T-helper 1 cell treated with Interleukin-12 subunit alpha and Interleukin-12 subunit beta and Interleukin-4 antibody, amounts not matched to agents 30 μg/mL and 1 μg/mL, for 36 hours (primary cell): ENCODE data around the gene GTF3C5.
"Not testable (repeated sequence)": the region's sequence is repeated elsewhere in the genome, so short reads cannot be mapped to it uniquely, and the experiment has no call there.

Experiments used
- H3K27ac Mint-ChIP-seq: one replicate; pipeline ENCODE4 v1.8.0; 2021; ENCODE audit warnings: mild to moderate bottlenecking, mixed read lengths
- H3K27me3 Mint-ChIP-seq: one replicate; pipeline ENCODE4 v1.8.0; 2021; ENCODE audit warnings: low read depth, mixed read lengths
- H3K36me3 Mint-ChIP-seq: one replicate; pipeline ENCODE4 v1.8.0; 2021; ENCODE audit warnings: low read depth, mixed read lengths
- H3K4me1 Mint-ChIP-seq: one replicate; pipeline ENCODE4 v1.8.0; 2021; ENCODE audit warnings: low read depth, mixed read lengths
- H3K4me3 Mint-ChIP-seq: one replicate; pipeline ENCODE4 v1.8.0; 2021; ENCODE audit warnings: mild to moderate bottlenecking, moderate library complexity, mixed read lengths
- H3K9me3 Mint-ChIP-seq: one replicate; pipeline ENCODE4 v1.8.0; 2021; ENCODE audit warnings: mixed read lengths

Gene GTF3C5, protein sequence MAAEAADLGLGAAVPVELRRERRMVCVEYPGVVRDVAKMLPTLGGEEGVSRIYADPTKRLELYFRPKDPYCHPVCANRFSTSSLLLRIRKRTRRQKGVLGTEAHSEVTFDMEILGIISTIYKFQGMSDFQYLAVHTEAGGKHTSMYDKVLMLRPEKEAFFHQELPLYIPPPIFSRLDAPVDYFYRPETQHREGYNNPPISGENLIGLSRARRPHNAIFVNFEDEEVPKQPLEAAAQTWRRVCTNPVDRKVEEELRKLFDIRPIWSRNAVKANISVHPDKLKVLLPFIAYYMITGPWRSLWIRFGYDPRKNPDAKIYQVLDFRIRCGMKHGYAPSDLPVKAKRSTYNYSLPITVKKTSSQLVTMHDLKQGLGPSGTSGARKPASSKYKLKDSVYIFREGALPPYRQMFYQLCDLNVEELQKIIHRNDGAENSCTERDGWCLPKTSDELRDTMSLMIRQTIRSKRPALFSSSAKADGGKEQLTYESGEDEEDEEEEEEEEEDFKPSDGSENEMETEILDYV

DNA sequence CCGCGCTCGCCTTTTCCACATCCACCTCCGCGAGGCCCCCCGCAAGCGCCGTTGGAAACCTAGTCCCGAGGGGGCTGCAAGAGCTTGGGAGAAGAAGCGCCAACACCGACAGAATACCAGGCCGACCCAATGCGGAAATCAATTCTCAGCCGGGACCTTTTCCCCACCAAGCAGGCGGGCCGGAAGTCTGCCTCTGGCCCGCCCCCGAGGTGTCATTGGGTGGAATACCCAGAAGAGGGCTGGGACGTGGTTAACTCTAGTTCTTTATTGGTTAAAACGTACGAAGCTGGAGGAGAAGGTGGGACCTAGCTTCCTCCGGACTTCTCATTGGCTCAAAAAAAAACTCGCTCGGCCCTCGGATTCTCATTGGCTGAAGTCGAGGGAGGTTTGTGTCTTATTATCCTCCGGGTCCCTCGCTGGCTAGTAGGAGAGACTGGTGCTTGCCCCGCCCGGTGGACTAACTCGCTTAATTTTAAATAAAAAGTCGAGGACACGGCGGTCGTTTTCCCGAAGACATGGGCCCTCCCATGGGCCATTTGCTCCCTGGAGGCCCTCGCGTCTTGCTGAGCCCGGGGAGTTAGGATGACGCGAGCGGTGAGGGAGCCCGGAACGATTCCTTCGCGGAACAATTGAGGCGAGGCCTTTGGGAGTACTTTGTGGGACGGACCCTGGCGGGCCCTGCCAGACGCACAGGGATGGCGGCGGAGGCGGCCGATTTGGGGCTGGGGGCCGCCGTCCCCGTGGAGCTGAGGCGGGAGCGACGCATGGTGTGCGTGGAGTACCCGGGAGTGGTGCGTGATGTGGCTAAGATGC is at the start of gene GTF3C5:
GTF3C5 (plus strand) TSS at position 681 of the 813 bp plus-strand sequence; CDS start at position 696, 15 bp downstream.
- H3K4me3 Mint-ChIP-seq = peak within 1 kb of the TSS; percentile 95
- H3K9me3 Mint-ChIP-seq = no peaks in the 10 kb centered on the region
- H3K36me3 Mint-ChIP-seq = peaks cover 4% of the 10 kb centered on the region
- H3K27me3 Mint-ChIP-seq = no peaks in the 10 kb centered on the region
- peak within 1 kb of the TSS; percentile 95 for H3K27ac Mint-ChIP-seq
- H3K4me1 Mint-ChIP-seq = peaks cover 32% of the 10 kb centered on the region

DNA sequence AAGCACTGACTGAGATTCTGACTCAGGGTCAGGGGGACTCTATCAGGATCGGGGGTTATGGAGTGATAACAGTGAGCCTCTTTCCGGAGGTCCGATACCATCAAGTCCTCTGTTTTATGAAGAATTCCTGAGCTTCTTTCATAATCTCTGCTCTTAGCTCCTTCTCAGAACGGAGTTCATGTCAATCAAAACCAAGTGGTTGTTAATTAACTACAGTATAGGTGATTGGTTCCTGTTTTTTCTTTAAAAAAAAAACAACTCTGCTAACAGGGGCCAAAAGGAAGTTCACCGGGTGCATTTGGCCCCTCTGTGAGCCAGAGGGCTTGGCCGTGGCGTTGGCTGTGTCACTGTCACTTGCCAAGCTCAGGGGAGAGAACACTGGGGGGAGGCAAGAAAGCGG is 48.3 kb upstream of the GTF3C5 start:
- Mint-ChIP-seq H3K4me1 (peaks cover 2% of the 10 kb centered on the region), H3K36me3 (no peaks in the 10 kb centered on the region), H3K9me3 (no peaks in the 10 kb centered on the region), H3K4me3 (no peak overlapping the region), H3K27ac (no peak overlapping the region), H3K27me3 (peaks cover 48% of the 10 kb centered on the region)

DNA sequence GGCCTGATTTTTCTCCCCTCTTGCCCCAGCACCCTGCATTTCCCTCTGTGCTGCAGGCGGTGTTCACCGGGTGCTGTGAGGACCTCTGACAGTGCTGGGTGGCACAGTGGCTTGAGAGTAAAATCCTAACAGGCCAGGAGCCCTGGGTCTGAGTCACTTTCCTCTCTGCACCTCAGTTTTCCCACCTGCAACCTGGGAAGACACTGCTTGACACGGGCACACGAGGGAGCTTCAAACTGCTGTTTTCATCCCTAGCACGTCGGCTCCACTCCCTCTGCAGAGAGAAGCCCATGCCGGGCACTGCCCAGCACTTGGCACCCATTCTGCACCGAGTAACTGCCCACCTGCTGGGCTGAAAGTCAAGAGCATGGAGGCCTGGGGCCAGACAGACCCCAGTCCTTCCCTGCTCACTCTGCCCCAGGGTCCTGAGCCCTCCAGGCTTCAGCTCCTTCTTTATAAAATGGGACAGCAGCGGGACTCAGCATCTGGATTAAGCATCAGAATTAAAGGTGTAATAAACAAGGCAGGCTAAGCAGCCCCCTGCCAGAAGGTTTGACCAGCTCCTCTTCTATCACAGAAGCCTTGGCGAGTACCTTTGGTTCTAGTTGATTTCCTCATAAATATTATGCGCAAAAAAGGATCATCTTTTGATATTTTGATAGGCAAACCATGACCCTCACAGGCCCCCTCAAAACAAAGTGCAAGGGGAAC is 47.2 kb upstream of the GTF3C5 start:
- Mint-ChIP-seq H3K27ac (no peak overlapping the region), H3K4me3 (no peak overlapping the region), H3K36me3 (no peaks in the 10 kb centered on the region), H3K27me3 (peaks cover 36% of the 10 kb centered on the region), H3K4me1 (no peaks in the 10 kb centered on the region), H3K9me3 (no peaks in the 10 kb centered on the region)

DNA sequence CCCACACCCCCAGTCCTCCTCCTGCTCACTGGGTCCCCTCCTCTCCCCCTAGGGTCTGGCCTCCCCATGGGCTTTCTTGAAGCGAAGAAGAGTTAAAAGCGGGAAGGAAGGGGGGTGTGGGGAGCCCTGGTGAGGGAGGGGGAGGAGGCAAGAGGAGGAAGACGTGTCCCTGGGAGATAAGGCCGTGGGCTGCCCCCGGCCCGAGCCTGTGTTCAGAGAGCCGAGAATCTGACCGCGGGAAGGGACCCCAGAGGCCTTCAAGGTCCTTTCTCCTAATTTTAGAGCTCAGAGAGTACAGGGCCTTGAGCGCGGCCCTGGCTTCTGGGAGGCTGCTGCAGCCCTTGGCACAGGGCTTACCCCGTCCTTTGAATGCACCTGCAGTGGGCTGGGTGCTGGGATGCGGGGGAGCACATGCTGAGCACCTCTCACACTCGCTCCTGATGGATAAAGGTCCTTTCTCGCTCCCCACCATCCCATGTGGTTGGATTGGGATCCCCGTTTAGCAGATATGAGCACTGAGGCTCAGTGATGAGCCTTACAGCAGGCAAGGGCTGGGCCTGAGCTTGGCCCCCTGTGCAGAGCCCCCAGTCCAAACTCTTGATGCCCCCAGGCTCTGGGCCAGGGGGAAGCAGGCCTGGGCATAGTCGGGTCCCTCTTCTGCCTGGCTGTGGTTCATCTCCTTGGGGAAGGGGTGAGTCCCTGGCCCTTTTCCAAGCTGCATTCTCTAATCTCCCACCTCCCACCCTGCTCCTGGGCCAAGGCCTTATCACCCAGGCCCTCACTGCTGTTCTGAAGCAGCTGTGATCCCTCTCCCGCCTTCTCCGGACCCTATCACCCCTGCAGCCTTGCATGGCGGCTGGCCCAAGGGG is 46.4 kb upstream of the GTF3C5 start:
- peaks cover 30% of the 10 kb centered on the region for H3K27me3 Mint-ChIP-seq
- no peak overlapping the region for H3K4me3 Mint-ChIP-seq
- H3K9me3 Mint-ChIP-seq = no peaks in the 10 kb centered on the region
- no peak overlapping the region for H3K27ac Mint-ChIP-seq
- no peaks in the 10 kb centered on the region for H3K36me3 Mint-ChIP-seq
- no peaks in the 10 kb centered on the region for H3K4me1 Mint-ChIP-seq

DNA sequence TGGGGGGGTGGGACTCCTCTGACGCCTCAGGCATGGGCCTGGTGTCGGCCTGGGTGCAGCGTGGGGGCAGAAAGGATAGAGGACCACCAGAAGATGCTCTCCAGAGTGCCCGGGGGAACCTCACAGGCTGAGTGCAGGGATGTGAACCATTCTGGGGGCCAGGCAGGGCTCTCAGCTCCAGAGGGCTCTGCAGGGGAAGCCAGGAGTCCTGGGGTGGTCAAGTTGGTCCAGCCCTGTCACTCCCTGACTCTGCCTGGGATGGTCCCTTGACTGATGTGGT is 45.8 kb upstream of the GTF3C5 start:
- Mint-ChIP-seq H3K27me3 (peaks cover 25% of the 10 kb centered on the region), H3K4me1 (no peaks in the 10 kb centered on the region), H3K4me3 (no peak overlapping the region), H3K36me3 (no peaks in the 10 kb centered on the region), H3K9me3 (no peaks in the 10 kb centered on the region), H3K27ac (no peak overlapping the region)

DNA sequence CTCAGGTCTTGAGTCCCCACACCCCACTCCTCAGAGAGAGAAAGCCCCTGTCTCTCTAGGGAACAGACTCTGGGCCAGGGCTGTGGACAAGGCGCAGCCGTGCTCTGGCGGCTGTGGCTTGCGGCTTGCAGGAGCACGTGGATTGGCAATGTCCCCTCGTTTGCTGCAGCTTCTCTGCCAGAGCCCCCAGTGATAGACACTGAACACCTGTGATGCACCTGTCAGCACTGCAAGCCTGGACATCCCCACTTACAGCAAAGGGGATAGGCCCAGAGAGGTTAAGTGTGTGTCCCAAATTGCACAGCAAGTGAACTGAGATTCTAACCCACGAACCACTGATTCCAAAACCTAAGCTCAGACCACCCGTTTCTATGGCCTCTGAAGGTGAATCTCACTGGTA is 45.3 kb upstream of the GTF3C5 start:
- peaks cover 20% of the 10 kb centered on the region for H3K27me3 Mint-ChIP-seq
- H3K27ac Mint-ChIP-seq = no peak overlapping the region
- no peaks in the 10 kb centered on the region for H3K4me1 Mint-ChIP-seq
- H3K36me3 Mint-ChIP-seq = no peaks in the 10 kb centered on the region
- peaks cover 4% of the 10 kb centered on the region for H3K9me3 Mint-ChIP-seq
- no peak overlapping the region for H3K4me3 Mint-ChIP-seq

DNA sequence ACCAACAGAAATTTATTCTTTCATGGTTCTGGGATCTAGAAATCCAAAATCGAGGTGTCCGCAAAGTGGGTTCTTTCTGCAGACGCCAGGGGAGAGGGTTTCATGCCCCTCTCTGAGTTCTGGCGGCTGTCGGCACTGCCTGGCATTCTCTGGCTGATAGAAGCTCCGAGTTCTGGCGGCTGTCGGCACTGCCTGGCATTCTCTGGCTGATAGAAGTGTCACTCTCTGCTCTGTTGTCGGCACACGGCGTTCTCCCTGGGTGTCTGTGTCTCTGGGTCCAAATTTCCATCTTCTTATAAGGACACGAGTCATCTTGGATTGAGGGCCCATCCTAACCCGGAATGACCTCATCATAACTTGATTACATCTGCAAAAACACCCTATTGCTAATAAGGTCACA is 44.7 kb upstream of the GTF3C5 start:
- H3K36me3 Mint-ChIP-seq = no peaks in the 10 kb centered on the region
- no peak overlapping the region for H3K4me3 Mint-ChIP-seq
- H3K27me3 Mint-ChIP-seq = peaks cover 14% of the 10 kb centered on the region
- H3K27ac Mint-ChIP-seq = no peak overlapping the region
- H3K4me1 Mint-ChIP-seq = no peaks in the 10 kb centered on the region
- H3K9me3 Mint-ChIP-seq = peaks cover 5% of the 10 kb centered on the region

DNA sequence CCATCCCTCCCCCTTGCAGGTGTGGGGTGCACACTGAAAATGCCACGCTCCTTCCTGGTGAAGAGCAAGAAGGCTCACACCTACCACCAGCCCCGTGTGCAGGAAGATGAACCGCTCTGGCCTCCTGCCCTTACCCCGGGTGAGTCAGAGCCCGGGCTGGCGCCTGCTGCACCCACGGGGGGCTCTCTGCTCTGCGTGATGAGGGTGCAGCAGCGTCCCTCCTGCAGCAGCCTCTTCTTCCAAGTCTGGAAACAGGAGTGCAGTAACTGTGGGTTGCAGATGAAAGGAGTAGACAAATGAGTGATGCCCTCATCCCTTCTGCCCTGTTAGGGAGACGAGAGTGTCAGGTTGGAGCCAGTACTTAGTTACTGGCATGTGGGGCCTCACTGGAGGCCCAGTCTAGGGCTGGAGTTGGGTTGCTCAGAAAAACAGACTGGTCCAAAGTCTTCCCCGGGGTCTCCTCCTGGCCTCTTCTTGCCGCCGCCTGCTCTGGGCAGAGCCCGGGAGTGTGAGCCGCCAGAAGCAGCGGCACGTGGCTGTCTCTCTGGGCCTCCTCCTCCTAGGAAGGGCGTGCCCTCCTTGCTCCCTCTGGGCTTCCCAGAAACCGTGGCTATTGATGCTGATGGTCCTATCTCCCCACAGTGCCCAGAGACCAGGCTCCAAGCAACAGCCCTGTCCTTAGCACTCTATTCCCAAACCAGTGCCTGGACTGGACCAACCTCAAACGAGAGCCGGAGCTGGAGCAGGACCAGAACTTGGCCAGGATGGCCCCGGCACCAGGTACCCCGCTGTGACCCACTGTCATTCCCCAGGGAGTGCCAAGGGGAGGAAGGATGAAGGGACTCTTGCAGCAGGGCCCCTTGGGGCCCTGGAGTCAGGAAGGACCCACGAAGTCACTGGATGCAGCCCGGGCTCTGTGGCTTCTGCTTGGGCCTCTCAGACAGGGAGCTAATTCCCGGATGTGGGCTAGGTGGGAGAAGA is 43.9 kb upstream of the GTF3C5 start:
- H3K36me3 Mint-ChIP-seq = no peaks in the 10 kb centered on the region
- peaks cover 10% of the 10 kb centered on the region for H3K27me3 Mint-ChIP-seq
- peaks cover 5% of the 10 kb centered on the region for H3K9me3 Mint-ChIP-seq
- H3K27ac Mint-ChIP-seq = no peak overlapping the region
- H3K4me3 Mint-ChIP-seq = no peak overlapping the region
- H3K4me1 Mint-ChIP-seq = no peaks in the 10 kb centered on the region

DNA sequence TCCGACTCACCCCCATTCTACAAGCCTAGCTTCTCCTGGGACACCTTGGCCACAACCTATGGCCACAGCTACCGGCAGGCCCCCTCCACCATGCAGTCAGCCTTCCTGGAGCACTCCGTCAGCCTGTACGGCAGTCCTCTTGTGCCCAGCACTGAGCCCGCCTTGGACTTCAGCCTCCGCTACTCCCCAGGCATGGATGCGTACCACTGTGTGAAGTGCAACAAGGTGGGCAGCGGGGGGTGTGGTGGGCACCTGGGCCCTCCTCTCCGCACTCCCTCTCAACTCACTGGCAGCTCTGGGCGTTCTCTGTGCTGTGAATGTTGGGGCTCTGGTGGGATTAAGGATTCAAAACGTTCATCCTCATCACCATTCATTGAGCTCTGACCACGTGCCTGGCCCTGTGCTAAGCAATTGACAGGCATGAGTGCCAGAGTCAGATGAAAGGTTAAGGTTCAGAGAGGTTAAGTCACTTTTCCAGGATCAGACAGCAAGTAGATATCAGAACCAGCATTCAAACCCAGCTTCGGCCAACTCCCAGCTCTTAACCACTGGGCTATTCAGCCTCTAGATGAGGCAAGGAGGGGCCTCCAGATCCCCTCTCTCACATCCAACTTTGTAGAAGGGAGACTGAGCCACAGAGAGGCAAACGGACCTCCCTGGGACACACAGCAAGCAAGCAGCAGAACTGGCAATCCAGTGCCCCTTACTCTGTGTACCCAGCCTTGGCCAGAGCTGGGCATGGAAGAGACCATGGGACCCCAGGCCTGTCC is 42.4 kb upstream of the GTF3C5 start:
- no peak overlapping the region for H3K4me3 Mint-ChIP-seq
- no peaks in the 10 kb centered on the region for H3K4me1 Mint-ChIP-seq
- peaks cover 18% of the 10 kb centered on the region for H3K27me3 Mint-ChIP-seq
- H3K9me3 Mint-ChIP-seq = peaks cover 5% of the 10 kb centered on the region
- no peaks in the 10 kb centered on the region for H3K36me3 Mint-ChIP-seq
- H3K27ac Mint-ChIP-seq = no peak overlapping the region

DNA sequence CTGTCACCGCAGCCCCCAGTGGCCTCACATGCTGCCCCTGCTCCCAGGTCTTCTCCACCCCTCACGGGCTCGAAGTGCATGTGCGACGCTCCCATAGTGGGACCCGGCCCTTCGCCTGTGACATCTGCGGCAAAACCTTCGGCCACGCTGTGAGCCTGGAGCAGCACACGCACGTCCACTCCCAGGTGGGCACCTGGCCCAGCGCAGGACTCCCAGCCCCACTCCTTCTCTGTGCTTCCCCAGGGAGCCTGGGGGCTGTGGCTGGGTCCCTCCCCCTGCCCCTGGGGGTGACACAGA is 41.8 kb upstream of the GTF3C5 start:
- Mint-ChIP-seq H3K27ac (no peak overlapping the region), H3K9me3 (peaks cover 5% of the 10 kb centered on the region), H3K4me1 (no peaks in the 10 kb centered on the region), H3K27me3 (peaks cover 20% of the 10 kb centered on the region), H3K36me3 (no peaks in the 10 kb centered on the region), H3K4me3 (no peak overlapping the region)

DNA sequence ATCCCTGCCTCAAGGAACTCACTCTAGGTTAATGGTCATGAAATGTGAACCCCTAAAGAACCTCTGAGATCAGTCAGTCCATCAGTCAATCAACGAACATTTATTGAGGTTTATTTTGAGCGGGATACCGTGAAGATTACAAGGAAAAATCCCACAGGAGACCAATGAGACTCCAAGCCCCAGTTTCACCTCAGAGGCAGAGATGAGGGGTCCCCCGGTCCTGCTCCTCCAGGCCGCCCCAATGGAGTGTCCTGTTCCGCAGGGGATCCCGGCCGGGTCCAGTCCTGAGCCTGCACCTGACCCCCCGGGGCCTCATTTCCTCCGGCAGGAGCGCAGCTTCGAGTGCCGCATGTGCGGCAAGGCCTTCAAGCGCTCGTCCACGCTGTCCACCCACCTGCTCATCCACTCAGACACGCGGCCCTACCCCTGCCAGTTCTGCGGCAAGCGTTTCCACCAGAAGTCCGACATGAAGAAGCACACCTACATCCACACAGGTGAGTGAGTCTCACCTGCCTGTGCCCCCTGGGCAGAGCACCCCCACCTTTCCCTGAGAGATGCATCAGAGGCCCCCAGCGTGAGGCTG is 41.3 kb upstream of the GTF3C5 start:
- Mint-ChIP-seq H3K27me3 (peaks cover 23% of the 10 kb centered on the region), H3K36me3 (no peaks in the 10 kb centered on the region), H3K27ac (no peak overlapping the region), H3K4me1 (peaks cover 2% of the 10 kb centered on the region), H3K4me3 (no peak overlapping the region), H3K9me3 (peaks cover 5% of the 10 kb centered on the region)

DNA sequence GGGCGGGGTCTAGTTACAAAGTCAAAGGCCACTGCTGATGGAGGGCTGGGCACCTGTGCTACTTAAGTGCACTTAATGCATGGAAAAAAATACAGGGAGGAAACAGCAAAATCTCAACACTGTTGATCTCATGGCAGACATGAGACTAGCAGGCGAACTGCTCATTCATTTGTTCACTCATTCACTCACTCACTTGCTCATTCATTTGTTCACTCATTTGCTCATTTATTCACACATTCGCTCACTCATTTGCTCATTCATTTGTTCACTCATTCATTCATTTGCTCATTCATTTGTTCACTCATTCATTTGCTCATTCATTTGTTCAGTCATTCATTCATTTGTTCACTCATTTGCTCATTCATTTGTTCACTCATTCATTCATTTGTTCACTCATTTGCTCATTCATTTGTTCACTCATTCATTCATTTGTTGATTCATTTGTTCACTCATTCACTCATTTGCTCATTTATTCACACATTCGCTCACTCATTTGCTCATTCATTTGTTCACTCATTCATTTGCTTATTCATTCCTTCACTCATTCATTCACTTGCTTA is 40.7 kb upstream of the GTF3C5 start:
- H3K36me3 Mint-ChIP-seq, H3K9me3 Mint-ChIP-seq, H3K27ac Mint-ChIP-seq, H3K4me3 Mint-ChIP-seq, H3K4me1 Mint-ChIP-seq: not testable (repeated sequence)
- peaks cover 24% of the 10 kb centered on the region for H3K27me3 Mint-ChIP-seq
